RKO (cell line): Measurements from ENCODE around the gene HCK.

ENCODE experiments used
- DNase-seq: peaks from one replicate; pipeline ENCODE4 v3.0.0-alpha.2; 2016; ENCODE audit warnings: low spot score

The HCK gene

GRCh38 chr20:32130352-32130751 lies 78.3 kb downstream of the HCK start:
- DNase-seq, result no peak

- DNase-seq, result no peak
Measured at GRCh38 chr20:32130965-32131364, 78.9 kb downstream of the HCK start.

GRCh38 chr20:32132911-32133549 lies 81.0 kb downstream of the HCK start:
- DNase-seq, result no peak

GRCh38 chr20:32134026-32134425 lies 82.0 kb downstream of the HCK start:
- no peak for DNase-seq

- no peak for DNase-seq
Measured at GRCh38 chr20:32135983-32136515, 84.0 kb downstream of the HCK start.

- DNase-seq, result no peak
Measured at GRCh38 chr20:32138921-32139320, 86.9 kb downstream of the HCK start.

- DNase-seq, result no peak
Measured at GRCh38 chr20:32139947-32140346, 87.9 kb downstream of the HCK start.

GRCh38 chr20:32140603-32141002 lies 88.6 kb downstream of the HCK start:
- no peak for DNase-seq

GRCh38 chr20:32141465-32141980 lies 89.5 kb downstream of the HCK start:
- DNase-seq, result no peak

- DNase-seq, result no peak
Measured at GRCh38 chr20:32142088-32142487, 90.0 kb downstream of the HCK start.

GRCh38 chr20:32142991-32143390 lies 90.9 kb downstream of the HCK start:
- no peak for DNase-seq

- no peak for DNase-seq
Measured at GRCh38 chr20:32144898-32145662, 93.0 kb downstream of the HCK start.

GRCh38 chr20:32149566-32150170 lies 97.6 kb downstream of the HCK start:
- no peak for DNase-seq

GRCh38 chr20:32150291-32150848 lies 98.3 kb downstream of the HCK start:
- DNase-seq, result no peak
